OCI-M2 (cell line): Measurements from ENCODE around the gene TBC1D32.
"Not testable (repeated sequence)": the region's sequence is repeated elsewhere in the genome, so short reads cannot be mapped to it uniquely, and the experiment has no call there.

Source experiments
- DNase-seq: peaks from one replicate; lab custom pipeline; 2025; ENCODE audit not compliant: unreplicated experiment; lab: John Stamatoyannopoulos, UW

TBC1D32 gene, protein sequence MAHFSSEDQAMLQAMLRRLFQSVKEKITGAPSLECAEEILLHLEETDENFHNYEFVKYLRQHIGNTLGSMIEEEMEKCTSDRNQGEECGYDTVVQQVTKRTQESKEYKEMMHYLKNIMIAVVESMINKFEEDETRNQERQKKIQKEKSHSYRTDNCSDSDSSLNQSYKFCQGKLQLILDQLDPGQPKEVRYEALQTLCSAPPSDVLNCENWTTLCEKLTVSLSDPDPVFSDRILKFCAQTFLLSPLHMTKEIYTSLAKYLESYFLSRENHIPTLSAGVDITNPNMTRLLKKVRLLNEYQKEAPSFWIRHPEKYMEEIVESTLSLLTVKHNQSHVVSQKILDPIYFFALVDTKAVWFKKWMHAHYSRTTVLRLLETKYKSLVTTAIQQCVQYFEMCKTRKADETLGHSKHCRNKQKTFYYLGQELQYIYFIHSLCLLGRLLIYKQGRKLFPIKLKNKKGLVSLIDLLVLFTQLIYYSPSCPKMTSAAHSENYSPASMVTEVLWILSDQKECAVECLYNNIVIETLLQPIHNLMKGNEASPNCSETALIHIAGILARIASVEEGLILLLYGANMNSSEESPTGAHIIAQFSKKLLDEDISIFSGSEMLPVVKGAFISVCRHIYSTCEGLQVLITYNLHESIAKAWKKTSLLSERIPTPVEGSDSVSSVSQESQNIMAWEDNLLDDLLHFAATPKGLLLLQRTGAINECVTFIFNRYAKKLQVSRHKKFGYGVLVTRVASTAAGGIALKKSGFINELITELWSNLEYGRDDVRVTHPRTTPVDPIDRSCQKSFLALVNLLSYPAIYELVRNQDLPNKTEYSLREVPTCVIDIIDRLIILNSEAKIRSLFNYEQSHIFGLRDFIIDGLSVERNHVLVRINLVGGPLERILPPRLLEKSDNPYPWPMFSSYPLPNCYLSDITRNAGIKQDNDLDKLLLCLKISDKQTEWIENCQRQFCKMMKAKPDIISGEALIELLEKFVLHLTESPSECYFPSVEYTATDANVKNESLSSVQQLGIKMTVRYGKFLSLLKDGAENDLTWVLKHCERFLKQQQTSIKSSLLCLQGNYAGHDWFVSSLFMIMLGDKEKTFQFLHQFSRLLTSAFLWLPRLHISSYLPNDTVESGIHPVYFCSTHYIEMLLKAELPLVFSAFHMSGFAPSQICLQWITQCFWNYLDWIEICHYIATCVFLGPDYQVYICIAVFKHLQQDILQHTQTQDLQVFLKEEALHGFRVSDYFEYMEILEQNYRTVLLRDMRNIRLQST

DNA sequence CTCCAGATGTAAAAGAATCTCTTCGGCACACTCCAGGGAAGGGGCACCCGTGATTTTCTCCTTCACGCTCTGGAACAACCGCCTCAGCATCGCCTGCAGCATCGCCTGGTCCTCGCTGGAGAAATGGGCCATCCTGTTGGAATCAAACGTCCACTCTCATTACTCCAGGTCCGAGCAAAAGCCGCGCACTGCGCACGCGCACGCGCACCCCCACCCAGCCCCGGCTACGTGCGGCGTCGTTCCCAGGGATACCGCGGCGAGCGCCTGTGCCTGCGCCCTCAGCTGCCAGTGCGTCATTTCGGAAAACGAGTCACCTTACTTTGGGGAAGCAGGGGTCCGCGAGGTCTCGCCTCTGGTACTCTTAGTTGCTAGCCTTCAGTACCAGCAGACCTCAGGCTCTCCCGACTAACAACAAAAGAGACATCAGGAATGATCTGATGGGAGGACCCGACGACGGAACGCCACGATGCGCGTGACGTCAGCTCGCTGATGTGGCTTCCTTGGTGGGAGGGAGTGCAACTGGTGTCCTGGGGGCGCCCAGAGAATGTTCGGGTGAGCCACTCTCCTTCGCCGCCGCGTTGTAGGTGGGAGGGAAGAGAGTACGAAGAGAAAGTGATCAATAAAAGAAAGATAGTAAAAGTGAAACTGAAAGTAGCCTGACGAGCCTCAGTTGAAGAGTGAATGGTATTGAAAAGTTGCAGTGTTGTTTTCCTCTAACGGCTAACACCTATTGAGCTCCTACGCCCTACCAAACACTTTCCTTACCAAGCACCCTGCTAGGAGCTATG is at the start of gene TBC1D32:
Gene TBC1D32, minus strand, starts transcription at position 182 of the 788 bp plus-strand sequence. Its CDS starts 50 bp downstream, at position 132.
- DNase-seq = peak; percentile 67

DNA sequence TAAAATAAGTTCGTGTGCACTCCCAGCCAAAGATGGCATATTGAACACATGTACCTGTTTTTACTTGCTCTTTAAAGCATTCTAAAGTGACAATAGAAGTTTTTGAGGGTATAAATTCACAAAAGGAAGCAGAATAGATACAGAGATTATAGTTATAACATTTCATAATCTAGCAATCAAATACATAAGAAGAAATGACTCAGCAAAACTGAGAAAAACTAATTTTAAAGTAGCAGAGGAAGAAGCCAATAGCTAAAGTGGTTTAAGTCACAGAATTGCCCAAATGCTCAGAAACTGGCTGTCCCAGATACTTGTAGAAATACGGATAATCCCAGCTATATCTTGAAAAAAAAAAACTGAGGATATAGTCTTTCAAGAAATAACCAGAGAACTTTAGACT is 49.2 kb upstream of the TBC1D32 start:
- DNase-seq = no peak

DNA sequence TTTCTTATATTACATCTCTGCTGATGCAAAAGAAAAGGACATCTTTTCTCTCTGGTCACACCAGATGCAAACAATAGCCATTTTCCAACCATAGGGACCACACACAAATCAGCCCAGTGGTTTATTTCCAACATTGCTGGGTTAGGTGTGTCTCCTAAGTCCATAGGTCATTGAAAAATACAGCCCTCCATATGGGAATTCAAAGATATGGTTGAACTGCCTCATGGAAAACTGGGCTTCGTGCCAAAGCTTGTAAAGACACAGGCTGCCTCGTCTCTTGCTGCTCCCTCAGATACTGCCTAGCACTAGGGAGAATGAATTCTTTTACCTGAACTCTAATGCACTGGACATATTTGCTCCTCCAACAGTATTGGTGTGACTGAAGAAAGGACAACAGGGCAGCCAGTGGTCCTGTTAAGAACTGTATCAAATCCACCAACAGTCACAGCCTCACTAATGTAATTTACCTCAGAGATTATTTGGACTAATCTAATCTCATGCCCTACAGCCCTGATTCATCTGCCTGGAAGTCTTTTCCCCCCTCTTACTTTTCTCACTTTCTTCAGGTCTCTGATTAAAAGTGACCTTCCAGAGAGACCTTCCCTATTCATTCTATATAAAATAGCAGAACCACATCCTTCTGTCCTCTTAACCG is 48.3 kb upstream of the TBC1D32 start:
- DNase-seq = no peak

DNA sequence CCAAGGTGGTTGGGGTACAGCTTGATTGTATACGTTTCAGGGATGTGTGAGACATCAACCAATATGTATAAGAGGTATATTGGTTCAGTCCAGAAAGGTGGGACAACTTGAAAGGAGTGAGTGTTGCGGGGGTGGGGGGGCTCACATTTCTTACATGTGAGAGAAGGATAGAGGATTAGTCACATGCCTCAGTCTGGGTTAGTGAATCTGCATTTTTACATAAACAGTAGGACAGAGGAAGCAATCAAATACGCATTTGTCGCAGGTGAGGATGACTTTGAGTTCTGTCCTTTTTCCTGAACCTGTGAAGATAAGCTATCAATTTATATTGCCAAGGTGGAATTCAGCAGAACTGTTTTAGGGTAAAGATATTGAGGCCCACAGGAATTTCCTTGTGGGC is 42.1 kb upstream of the TBC1D32 start:
- DNase-seq = no peak

DNA sequence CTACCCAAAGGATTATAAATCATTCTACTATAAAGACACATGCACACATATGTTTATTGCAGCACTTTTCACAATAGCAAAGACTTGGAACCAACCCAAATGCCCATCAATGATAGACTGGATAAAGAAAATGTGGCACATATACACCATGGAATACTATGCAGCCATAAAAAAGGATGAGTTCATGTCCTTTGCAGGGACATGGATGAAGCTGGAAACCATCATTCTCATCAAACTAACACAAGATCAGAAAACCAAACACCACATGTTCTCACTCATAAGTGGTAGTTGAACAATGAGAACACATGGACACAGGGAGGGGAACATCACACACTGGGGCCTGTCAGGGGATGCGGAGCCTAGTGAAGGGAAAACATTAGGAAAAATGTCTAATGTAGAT is 39.9 kb upstream of the TBC1D32 start:
- not testable (repeated sequence) for DNase-seq

DNA sequence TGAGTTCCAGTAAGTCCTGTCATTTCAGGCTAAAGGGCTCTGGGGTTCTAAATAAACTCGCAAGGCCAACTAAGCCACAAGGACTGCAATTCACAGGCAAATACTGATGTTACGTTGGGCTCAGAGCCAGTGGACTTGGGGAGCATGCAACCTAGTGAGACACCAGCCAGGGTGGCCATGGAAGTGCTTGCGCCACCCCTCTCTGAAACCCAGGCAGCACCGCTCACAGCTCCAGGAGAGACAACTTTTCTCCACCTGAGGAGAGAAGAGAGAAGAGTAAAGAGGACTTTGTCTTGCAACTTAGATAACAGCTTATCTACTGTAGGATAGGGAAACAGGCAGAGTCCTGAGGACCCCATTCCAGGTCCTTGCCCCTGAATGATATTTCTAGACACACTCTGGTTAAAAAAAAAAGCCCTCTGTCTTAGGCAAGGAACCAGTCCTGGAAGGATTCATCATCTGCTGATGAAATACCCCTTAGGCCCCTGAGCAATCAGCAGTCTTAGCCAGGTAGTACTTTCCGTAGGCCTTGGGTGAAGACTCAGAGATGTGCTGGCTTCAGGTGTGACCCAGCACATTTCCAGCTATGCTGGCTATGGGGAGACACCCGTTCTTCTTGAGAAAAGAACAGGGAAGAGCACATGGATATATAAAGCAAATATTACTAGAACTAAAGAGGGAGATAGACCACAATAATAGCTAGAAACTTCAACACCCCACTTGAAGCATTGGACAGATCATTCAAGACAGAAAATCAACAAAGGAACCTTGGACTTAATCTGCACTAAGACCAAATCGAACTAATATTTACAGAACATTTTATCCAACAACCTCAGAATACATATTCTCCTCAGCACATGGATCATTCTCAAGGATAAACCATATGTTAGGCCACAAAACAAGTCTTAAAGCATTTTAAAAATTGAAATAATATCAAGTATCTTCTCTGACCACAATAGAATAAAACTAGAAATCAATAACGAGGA is 31.5 kb upstream of the TBC1D32 start:
- no peak for DNase-seq

DNA sequence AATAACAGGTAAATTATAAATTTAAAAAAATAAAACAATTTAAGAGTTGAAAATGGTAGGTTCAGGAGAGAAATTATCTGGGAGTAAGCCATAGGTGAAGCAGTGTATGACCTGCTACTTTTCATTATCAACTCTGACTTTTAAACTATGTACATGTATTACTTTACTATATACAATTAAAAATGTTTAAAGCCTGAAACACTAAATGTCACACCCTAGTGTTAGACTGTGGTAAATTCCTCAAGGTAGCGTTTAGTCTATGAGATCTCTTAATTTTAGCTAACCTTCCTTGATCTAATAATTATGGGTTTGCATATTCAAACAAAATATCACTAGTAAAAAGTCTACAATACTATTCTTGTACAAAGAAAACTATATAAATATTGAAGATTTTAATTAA is 22.3 kb upstream of the TBC1D32 start:
- DNase-seq = no peak

DNA sequence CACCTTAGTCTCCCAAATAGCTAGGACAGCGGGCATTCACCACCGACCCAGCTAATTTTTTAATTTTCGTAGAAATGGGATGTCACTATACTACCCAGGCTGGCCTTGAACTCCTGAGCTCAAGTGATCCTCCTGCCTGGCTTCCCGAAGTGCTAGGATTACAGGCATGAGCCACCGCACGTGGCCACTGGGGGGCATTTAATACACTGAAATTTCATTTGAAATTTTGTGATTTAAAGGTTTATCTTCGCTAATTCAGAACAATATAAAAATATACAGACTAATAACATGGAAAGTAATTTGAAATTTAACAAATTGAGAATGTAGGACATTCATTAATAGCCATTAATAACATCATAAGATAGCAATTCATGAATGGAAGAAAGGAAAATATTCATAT is 20.5 kb upstream of the TBC1D32 start:
- no peak for DNase-seq

DNA sequence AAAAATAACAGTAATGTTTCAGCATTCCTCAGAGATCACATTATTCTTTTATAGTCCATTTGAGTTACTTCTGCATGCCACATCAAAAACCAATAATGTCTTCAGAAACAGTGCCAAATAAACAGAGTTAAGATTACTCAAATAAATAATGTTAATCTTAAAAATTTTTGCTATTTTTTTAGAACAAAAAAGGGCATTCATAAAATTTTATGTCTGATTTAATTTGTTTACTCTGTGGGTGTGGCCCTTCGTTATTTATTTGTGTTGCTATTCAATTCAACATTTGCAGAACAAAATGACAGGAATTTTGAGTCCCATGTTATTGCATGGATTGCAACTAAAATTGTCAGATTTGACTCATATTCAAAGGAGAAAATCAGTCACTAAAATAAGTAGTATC is 18.7 kb upstream of the TBC1D32 start:
- DNase-seq = no peak

DNA sequence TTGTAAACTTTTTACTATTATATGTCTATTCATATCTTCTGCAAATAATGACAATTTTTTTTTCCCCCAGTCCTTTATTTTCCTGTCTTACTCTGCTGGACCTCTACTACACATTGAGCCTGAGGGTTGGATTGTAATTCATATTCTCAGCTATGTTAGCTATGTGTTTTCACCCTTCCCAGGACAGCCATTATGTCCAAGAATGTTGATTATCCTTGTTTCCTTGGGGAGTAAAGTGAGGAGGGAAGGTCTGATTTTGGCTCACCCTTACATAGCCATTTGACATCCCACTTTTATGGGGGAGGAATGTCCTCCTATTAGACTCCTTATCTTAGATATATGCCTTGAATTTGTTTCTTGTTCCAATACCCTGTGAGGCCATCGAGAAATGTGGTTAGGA is 17.6 kb upstream of the TBC1D32 start:
- no peak for DNase-seq

DNA sequence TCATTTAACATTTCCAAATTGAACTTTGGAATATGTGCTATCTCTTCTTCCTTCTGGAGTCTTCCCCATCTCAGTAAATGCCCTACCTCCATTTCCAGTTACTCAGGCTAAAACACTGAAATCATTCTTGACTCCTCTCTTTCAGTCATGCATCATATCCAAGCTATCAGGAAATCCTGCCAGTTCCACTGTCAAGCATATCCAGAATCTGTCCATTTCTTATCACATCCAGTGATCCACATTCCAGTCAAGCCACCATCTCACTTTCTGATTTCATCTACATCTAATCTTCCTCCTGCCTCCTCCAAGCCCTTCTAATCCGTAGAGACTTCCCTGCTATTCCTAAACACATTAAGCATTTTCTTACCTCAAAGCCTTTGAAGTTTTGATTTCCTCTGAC is 15.3 kb upstream of the TBC1D32 start:
- no peak for DNase-seq

DNA sequence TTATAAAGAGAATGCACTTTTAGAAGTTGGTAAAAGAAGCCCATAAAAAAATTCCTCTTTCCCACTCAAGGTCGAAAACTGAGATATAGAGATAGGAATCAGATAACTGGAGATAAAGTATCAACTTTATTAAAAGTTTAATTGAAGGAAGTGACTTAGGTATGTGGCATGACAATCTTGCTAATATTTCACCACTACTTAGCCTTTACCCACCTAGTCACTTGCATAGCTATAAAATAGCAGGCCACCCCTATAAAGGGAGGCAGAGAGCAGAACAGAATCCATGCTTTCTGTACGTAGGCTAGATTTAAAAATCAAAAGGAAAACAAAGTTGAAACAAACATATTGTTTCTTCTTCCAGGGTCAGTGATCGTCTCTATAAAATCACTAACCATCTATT is 13.2 kb upstream of the TBC1D32 start:
- no peak for DNase-seq

DNA sequence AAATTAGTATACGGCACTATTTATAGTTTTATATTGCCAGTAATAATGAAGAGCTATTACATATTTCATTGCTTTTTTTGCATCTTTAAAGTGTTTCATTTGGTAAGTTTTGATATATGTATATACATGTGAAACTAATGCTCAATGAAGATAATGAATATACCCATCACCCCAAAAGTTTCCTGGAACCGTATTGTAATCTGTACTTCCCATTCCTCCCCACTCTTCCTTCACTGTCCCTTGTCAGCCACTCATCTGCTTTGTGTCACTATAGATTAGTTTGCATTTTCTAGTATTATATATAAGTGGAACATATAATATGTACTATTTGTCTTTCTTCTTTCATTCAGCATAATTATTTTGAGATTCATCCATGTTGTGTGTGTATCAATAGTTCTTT is 10.3 kb upstream of the TBC1D32 start:
- DNase-seq = no peak

DNA sequence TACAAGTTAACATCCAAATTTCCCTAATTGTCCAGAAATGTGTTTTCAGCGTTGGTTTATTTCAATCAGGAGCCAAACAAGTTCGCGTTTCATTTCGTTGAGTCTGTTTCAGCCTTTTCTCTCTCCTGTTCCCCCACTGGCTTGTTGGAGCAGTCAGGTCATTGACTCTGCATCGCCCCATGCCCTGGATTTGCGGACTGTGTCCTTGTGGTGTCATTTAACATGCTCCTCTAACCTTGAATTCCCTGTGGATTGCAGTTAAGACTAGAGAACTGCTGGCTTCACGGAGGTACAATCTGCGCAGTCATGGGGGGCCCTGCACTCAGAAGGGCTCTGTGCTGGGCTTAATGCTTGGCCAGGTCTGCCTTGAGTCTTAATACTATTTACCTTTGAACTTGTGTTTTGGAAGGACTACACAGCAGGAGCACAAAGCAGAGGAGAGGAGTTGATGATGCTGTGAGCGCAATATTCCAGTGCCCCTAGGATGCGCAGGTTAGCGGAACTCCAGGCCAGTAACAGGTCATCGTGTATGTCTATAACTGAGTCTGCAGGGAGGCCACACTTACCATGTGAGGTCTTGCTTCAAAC is 5.5 kb upstream of the TBC1D32 start:
- DNase-seq = no peak

DNA sequence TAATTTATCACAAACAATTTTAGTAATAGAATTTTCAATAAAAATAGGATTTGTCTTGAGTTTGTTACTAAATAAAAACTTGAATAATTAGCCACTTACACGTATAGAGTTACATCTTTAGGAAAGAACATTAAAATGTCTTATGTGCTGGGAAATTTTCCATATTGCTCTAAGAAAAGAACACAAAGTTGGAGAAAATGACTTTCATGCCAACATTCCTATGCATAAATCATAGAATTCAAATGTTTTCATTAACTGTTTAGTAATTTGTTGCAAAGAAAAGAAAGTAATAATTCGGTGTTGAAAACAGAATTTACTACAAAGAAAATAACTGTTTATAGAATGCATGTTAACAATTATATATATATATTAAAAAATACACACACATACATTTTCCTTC is 4.7 kb upstream of the TBC1D32 start:
- no peak for DNase-seq

DNA sequence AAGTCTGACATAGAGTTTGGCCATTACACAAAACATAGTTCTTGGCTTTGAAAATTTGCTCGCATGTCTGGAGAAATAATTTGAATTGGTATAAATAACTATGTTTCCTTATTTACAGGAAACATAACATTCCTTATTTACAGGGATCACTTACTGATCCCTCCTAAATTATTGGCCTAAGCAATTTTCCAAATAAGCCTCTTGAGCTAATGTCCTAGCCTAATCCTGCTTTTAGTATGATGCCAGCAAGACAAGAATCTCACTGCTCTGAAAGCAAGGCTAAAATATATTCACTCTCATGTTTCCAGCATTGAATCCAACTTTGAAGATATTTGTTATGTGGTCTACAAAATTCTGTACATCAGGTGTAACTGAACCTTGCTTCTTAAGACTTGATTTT is 4.1 kb upstream of the TBC1D32 start:
- no peak for DNase-seq

DNA sequence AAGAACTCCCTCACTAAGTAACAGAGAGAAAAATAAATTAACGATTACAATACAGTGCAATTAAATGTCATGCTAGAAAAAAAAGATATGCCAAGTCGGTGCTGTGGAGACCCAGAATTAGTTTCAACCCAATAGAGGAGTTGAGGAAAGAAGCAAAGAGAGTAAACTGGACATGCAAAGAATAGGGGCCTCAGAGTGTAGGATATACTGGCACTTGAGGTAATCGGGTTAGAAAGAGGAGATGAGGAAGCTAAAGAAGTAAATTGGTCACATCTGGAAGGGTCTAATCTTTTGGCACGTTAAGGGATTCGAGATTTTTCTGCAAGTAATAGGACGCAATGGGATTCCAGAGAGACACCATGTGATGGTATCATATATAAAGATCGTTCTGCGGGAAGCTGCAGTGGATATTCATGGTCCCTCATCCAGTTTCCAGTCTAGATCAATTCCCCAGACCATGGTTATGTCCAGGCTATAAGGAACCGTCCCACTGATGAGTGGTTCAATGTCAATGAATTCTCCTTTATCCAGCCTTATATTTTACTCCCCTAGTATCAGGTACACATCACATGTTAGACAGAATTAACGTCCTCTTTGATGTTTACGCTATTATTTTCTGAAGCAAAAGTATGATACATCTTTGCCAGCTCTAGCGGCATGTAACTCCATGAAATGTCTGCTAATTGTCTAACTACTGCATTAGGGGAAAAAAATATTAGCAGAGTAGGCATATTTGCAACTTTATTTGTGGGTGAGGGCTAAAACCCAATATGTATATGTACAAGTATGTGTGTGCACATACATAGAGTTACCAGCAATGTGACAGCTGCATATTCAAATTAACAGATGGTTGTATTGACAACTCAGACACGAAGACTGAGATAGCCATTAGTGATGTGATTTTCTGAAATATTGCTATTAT is 1.1 kb upstream of the TBC1D32 start:
- no peak for DNase-seq
